HEK293 (cell line): ENCODE data around the gene LEP.

ENCODE experiments used
- MZF1 ChIP-seq: fragments of 450-650 bp; formaldehyde crosslinking; IDR thresholded peaks from 2 replicates; pipeline ENCODE4 v1.5.1; 2017; ENCODE audit warnings: missing biosample characterization, missing genetic modification characterization, borderline replicate concordance
- REPIN1 ChIP-seq: fragments of 450-650 bp; formaldehyde crosslinking; IDR thresholded peaks from 2 replicates; pipeline ENCODE4 v1.5.1; 2017; ENCODE audit warnings: missing biosample characterization, missing genetic modification characterization, low read depth
- ZNF138 ChIP-seq: fragments of 450-650 bp; formaldehyde crosslinking; IDR thresholded peaks from 2 replicates; pipeline ENCODE4 v1.5.1; 2016; ENCODE audit warnings: missing biosample characterization, missing genetic modification characterization, borderline replicate concordance
- ZNF24 ChIP-seq: fragments of 450-650 bp; formaldehyde crosslinking; IDR thresholded peaks from 2 replicates; pipeline ENCODE4 v1.5.1; 2016; ENCODE audit warnings: missing biosample characterization, missing genetic modification characterization
- ZNF311 ChIP-seq: fragments of 450-650 bp; formaldehyde crosslinking; IDR thresholded peaks from 2 replicates; pipeline ENCODE4 v1.5.1; 2017; ENCODE audit warnings: missing biosample characterization, missing genetic modification characterization, borderline replicate concordance
- ZNF529 ChIP-seq: fragments of 450-650 bp; formaldehyde crosslinking; IDR thresholded peaks from 2 replicates; pipeline ENCODE4 v1.5.1; 2017; ENCODE audit warnings: missing genetic modification characterization, missing biosample characterization; ENCODE audit not compliant: insufficient replicate concordance
- ZNF76 ChIP-seq: fragments of 450-650 bp; formaldehyde crosslinking; IDR thresholded peaks from 2 replicates; pipeline ENCODE4; 2016; ENCODE audit warnings: low read depth, missing biosample characterization, missing genetic modification characterization, borderline replicate concordance
- TF ChIP-seq, protein P1 (sequence below): fragments of 450-650 bp; formaldehyde crosslinking; IDR thresholded peaks from 2 replicates; pipeline ENCODE4 v1.5.1; 2016; ENCODE audit warnings: missing biosample characterization, missing genetic modification characterization
- TF ChIP-seq, protein P2 (sequence below): fragments of 450-650 bp; formaldehyde crosslinking; IDR thresholded peaks from 2 replicates; pipeline ENCODE4 v1.5.1; 2016; ENCODE audit warnings: missing biosample characterization, missing genetic modification characterization
- TF ChIP-seq, protein P3 (sequence below): fragments of 450-650 bp; formaldehyde crosslinking; IDR thresholded peaks from 2 replicates; pipeline ENCODE4 v1.5.1; 2016; ENCODE audit warnings: missing biosample characterization, missing genetic modification characterization
- TF ChIP-seq, protein P4 (sequence below): fragments of 450-650 bp; formaldehyde crosslinking; IDR thresholded peaks from 2 replicates; pipeline ENCODE4; 2016; ENCODE audit warnings: missing biosample characterization, missing genetic modification characterization

DNA sequence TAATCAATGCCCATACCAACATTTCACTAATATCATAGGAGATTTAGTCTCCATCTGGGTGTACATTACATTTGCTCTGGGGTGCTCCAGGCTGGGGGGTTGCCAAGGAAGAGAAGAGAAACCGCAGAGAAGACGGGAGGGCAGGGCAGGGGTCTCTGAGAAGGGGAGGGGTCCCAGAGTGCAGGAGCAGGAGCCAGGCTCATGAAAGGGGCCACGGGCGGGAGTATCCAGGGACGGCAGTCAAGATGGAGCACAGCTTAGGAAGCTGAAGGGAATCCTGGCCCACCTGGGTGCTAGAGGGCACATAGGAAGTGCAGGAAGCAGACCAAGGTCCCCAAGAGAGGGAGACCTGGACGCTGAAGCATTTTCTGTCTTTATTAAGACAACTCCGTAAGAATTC, 2.2 kb downstream of the LEP start:
- TF ChIP-seq MZF1 (tag by site-specific recombination) (no peak), ZNF24 (tag by site-specific recombination) (no peak), ZNF138 (tag by site-specific recombination) (no peak), ZNF311 (no peak), ZNF529 (tag by site-specific recombination) (no peak), ZNF76 (tag by site-specific recombination) (no peak), REPIN1 (tag by site-specific recombination) (no peak)
- TF ChIP-seq, protein P1, sequence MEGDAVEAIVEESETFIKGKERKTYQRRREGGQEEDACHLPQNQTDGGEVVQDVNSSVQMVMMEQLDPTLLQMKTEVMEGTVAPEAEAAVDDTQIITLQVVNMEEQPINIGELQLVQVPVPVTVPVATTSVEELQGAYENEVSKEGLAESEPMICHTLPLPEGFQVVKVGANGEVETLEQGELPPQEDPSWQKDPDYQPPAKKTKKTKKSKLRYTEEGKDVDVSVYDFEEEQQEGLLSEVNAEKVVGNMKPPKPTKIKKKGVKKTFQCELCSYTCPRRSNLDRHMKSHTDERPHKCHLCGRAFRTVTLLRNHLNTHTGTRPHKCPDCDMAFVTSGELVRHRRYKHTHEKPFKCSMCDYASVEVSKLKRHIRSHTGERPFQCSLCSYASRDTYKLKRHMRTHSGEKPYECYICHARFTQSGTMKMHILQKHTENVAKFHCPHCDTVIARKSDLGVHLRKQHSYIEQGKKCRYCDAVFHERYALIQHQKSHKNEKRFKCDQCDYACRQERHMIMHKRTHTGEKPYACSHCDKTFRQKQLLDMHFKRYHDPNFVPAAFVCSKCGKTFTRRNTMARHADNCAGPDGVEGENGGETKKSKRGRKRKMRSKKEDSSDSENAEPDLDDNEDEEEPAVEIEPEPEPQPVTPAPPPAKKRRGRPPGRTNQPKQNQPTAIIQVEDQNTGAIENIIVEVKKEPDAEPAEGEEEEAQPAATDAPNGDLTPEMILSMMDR (tag by site-specific recombination) = no peak
- TF ChIP-seq, protein P2, sequence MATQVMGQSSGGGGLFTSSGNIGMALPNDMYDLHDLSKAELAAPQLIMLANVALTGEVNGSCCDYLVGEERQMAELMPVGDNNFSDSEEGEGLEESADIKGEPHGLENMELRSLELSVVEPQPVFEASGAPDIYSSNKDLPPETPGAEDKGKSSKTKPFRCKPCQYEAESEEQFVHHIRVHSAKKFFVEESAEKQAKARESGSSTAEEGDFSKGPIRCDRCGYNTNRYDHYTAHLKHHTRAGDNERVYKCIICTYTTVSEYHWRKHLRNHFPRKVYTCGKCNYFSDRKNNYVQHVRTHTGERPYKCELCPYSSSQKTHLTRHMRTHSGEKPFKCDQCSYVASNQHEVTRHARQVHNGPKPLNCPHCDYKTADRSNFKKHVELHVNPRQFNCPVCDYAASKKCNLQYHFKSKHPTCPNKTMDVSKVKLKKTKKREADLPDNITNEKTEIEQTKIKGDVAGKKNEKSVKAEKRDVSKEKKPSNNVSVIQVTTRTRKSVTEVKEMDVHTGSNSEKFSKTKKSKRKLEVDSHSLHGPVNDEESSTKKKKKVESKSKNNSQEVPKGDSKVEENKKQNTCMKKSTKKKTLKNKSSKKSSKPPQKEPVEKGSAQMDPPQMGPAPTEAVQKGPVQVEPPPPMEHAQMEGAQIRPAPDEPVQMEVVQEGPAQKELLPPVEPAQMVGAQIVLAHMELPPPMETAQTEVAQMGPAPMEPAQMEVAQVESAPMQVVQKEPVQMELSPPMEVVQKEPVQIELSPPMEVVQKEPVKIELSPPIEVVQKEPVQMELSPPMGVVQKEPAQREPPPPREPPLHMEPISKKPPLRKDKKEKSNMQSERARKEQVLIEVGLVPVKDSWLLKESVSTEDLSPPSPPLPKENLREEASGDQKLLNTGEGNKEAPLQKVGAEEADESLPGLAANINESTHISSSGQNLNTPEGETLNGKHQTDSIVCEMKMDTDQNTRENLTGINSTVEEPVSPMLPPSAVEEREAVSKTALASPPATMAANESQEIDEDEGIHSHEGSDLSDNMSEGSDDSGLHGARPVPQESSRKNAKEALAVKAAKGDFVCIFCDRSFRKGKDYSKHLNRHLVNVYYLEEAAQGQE = no peak
- TF ChIP-seq, protein P3, sequence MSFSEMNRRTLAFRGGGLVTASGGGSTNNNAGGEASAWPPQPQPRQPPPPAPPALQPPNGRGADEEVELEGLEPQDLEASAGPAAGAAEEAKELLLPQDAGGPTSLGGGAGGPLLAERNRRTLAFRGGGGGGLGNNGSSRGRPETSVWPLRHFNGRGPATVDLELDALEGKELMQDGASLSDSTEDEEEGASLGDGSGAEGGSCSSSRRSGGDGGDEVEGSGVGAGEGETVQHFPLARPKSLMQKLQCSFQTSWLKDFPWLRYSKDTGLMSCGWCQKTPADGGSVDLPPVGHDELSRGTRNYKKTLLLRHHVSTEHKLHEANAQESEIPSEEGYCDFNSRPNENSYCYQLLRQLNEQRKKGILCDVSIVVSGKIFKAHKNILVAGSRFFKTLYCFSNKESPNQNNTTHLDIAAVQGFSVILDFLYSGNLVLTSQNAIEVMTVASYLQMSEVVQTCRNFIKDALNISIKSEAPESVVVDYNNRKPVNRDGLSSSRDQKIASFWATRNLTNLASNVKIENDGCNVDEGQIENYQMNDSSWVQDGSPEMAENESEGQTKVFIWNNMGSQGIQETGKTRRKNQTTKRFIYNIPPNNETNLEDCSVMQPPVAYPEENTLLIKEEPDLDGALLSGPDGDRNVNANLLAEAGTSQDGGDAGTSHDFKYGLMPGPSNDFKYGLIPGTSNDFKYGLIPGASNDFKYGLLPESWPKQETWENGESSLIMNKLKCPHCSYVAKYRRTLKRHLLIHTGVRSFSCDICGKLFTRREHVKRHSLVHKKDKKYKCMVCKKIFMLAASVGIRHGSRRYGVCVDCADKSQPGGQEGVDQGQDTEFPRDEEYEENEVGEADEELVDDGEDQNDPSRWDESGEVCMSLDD (tag by site-specific recombination) = no peak
- TF ChIP-seq, protein P4, sequence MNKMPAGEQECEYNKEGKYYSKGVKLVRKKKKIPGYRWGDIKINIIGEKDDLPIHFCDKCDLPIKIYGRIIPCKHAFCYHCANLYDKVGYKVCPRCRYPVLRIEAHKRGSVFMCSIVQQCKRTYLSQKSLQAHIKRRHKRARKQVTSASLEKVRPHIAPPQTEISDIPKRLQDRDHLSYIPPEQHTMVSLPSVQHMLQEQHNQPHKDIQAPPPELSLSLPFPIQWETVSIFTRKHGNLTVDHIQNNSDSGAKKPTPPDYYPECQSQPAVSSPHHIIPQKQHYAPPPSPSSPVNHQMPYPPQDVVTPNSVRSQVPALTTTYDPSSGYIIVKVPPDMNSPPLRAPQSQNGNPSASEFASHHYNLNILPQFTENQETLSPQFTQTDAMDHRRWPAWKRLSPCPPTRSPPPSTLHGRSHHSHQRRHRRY (tag by site-specific recombination) = no peak
